HG02885 (cell line): ENCODE measurements around the gene LRRC2.
"Not testable (repeated sequence)": the region's sequence is repeated elsewhere in the genome, so short reads cannot be mapped to it uniquely, and the experiment has no call there.

Source experiments
- ATAC-seq: cut with Tn5 transposase; IDR thresholded peaks from one replicate; pipeline ENCODE4 v1.9.1; 2021; ENCODE audit warnings: mild to moderate bottlenecking; ENCODE audit not compliant: unreplicated experiment, poor library complexity

LRRC2 gene

DNA sequence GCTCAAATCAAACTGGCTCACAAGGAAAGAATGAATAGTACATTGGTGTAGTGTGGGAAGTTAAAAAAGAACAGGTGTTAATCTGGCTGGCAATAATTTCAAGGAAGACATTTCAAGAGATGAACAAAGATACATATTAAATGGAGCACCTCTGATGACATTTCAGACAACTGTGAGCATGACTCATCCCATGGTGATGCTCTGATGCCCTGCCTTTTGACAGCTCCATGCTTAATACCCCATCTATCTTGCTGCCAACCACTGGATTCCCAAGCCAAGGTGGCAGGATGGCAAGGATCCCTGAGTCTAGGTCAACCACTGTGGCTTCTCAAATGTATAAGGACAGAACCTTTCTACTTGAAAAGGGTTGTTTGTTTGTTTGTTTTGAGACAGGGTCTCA lies 29.3 kb downstream of the LRRC2 start:
- no peak for ATAC-seq

DNA sequence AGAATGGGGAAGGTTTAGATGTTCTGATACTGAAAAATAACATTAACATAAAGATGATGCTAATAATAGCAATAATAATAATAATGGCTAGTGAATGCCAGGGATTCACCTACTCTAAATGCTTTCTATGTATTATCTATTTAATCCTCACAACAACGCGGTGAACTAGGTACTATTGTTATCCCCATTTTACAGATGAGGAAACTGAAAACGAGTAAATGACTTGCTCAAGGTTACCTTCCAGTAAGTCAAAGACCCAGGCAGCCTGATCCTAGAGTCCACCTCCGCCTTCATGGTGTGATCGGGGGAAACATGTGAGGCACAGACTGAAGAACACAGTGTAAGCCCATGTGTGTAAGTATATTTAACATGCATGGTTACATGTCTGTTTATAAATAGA lies 30.4 kb downstream of the LRRC2 start:
- no peak for ATAC-seq

DNA sequence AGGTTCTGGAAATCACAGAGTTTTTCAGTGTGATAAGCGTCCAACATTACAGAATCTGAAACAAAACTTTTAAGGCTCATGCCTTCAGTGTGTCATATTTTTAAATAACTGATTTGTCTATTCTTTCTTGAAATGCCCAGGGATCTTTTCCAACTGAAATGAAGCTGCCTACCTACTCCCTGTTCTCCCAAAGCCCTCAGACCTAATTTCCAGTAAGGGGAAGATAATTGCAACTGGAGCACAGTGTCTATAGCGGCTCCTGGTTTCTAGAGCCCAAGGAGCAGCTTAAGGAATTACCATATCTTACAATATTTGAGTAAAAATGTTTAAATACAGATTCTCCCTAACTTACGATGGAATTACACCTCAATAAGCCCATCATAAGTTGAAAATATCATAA lies 33.0 kb downstream of the LRRC2 start:
- no peak for ATAC-seq

DNA sequence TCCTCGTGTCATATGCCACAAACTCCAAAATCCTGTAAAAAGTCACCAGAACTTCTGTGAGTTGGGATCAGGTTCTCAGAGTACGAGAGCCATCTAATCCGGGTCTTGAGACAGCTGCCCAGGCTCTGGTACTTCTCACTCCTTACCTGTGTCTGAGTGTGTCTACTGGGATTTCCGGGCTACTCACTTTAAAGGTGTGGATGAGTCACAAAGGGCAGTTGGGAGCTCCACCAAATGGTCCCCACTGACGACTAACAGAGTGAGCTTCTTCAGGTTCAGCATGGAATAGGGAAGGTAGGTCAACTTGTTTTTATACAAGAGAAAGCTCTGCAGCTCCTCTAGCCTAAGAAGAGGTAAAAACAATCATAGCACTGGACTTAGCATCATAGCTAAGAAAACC lies 38.9 kb downstream of the LRRC2 start:
- ATAC-seq, result no peak

DNA sequence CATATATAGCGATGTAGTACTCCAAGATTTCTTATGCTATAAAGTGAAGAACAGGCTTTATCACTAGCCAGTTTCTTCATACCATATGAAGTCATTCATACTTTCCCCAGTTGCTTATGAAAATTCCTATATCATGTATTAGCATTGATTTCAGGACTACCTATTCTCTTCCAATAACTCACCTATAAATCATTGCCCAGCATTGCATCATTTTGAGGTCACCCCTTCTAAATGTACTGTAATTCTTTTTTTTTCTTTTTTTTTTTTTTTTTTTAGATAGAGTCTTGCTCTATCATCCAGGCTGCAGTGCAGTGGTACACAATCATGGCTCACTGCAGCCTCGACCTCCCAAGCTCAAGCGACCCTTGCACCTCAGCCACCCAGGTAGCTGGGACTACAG lies 41.3 kb downstream of the LRRC2 start:
- ATAC-seq, result no peak

DNA sequence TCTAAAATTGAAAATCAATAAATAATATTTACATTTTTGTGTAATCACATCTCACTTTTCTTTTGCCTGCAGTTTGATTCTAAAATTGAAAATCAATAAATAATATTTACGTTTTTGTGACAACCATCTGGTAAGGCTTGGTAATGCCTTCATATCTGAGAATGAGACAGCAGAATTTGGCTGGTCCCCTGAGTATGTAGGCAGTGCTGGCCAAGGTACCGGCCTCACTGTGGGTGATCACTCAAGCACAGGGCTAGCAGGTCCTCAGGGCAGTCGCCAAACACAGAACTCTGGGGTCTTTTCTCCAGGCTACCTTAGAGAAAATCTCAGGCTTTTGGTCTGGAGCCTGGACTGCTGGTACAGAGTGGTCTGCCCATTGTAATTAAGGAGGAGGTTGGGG lies 42.1 kb downstream of the LRRC2 start:
- no peak for ATAC-seq

DNA sequence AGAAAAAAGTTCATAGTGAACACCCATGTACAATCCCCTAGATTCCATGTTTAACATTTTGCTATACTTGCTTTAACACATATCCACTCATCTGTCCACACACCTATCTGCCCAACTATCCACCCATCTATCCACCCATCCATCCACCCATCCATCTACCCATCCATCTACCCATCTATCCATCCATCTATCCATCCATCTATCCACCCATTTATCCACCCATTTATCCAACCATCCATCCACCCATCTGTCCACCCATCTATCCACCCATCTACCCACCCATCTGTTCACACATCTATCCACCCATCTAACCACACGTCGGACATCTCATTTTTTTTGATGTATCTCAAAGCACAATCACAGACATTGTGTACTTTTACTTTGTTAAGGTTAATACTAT lies 42.5 kb downstream of the LRRC2 start:
- ATAC-seq, result no peak

DNA sequence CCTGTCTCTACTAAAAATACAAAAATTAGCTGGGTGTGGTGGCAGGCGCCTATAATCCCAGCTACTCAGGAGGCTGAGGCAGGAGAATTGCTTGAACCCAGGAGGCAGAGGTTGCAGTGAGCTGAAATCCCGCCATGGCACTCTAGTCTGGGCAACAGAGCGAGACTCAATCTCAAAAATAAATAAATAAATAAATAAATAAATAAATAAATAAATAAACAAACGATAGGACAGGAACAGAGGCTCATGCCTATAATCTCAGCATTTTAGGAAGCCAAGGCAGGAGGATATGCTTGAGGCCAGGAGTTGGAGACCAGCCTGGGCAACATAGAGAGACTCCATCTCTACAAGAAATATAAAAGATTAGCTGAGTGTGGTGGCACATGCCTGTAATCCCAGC lies 43.9 kb downstream of the LRRC2 start:
- ATAC-seq, result not testable (repeated sequence)

DNA sequence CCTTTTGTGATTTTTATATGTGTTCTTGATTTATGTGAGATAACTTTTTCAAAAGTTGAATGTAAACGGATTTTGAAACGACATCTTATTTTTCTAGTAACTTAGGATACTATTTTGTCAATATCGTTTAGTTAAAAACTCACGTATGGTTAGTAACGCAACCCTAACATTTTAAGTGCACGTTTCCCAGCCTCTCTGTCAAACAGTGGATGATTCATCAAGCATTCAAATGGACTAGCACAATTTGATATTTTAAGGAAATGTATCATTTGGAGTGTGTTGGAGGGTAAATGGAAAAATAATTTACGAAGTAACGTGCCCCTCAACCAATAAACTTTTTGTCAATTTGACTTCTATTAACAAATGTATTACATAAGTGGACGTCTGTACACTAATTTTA lies 45.0 kb downstream of the LRRC2 start:
- no peak for ATAC-seq

DNA sequence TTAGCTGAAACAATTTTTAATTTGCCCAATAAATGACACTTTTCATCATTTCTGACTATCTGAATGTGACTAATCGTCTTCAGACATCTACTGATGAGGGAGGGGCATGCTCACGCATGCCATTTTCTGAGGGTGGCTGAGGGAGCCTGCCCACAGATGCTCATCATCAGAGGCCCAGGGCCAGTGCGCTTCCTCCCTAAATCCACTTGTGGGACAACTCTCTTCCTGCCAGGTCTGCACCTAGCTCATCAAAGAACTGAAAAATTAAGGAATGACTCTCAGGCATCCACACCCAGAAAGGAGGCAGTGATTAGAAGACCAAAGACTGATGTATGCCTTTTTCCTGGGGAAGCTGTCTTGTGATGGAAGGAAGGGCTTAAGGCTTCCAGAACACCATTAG lies 45.6 kb downstream of the LRRC2 start:
- no peak for ATAC-seq

DNA sequence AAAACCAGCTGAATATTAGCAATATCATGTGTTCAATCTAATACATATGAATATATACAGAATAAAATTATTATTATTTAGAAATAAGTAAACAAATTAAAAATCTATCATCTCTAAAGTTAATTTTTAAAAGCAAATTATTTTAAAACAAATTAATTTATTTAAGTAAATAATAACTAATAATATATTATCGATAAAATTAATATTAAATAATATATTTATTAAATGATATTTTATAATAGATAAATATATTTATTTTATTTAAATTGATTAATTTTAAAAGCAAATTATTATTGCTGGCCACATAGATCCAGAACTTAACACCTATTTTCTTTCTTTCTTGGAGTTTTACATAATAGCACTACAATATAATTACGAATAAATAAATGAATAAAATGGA lies 46.1 kb downstream of the LRRC2 start:
- no peak for ATAC-seq

DNA sequence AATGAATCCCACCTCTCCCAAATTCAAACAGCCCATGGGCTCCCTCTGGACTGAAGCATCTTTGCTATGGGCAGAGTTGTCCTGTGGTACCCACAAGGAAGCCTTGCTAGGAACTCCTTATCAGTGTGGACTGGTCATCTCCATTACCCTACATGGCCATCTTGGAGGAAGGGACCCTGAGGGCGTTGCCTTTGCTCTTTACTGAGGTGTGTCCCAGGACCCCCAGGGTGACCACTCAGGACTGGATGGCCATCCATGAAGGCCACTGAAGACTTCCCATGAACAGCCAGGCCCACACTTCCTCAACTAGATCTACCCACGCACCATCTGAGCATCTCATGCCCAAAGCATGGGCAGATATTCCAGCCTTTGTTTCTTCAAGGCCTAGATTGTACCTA lies 48.3 kb downstream of the LRRC2 start:
- no peak for ATAC-seq

DNA sequence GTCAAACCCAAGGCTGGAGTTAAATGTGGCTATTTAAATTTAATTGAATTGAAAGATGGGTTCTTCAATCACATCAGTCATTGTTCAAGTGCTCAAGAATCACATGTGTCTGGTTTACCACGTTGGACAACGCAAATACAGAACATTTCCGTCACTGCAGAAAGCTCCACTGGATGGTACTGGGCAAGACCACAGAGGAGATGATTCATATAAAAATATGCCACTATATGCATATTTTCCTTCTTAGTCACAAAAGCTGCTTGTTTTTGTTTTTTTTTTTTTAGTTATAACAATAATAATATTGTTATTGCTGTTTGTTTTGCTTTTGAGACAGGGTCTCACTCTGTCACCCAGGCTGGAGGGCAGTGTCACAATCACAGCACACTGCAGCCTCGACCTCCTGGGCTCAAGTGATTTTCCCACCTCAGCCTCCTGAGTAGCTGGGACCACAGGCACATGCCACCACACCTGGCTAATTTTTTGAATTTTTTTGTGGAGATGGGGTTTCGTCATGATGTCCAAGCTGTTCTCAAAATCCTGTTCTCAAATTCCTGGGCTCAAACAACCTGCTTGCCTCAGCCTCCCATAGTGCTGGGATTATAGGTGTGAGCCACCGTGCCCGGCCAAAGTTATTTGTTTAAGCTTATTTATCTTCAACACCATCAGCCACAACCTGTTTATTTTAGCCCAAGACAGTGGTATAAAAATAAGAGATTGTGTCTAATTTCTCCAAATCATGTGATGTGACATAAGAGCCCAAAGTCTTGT lies 48.9 kb downstream of the LRRC2 start:
- no peak for ATAC-seq

DNA sequence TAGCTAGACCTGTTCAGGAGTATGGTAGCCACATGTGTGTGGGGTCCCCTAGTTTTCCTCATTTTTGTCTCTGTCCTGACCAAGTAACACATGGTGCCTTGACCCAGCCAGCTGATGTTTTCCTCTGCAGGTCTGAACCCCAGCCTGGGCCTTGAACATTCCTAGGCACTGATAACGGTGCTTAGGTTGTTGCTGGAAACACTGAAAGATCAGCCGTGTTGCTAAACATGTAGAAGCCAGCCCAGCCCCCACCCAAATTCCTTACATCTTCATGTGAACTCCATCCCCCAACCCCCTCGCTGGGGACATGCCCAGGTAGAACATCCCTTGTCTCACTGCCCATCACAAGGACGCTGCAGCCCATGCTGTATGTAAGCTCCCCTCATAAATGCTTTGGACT lies 49.6 kb downstream of the LRRC2 start:
- ATAC-seq, result no peak

DNA sequence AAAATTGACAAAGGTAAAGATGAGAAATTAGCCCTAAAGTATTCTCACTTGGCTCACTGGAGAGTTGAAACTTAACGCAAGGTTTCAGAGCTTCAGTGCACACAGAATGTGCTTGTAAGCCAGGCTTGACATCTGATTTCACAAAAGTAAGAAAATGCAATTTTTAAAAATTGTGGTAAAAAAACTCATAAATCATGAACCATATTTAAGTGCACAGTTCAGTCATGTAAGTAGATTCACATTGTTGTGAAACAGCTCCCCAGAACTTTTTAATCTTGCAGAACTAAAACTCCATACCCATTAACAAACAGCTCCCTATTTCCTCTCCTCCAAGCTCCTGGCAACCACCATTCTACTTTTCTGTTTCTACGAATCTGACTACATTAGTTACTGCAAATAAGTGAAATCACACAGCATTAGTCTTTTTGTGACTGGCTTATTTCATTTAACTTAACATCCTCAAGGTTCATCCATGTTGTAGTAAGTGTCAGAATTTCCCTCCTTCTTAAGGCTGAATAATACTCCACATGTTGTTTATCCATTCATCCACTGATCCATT lies 53.8 kb downstream of the LRRC2 start:
- no peak for ATAC-seq

DNA sequence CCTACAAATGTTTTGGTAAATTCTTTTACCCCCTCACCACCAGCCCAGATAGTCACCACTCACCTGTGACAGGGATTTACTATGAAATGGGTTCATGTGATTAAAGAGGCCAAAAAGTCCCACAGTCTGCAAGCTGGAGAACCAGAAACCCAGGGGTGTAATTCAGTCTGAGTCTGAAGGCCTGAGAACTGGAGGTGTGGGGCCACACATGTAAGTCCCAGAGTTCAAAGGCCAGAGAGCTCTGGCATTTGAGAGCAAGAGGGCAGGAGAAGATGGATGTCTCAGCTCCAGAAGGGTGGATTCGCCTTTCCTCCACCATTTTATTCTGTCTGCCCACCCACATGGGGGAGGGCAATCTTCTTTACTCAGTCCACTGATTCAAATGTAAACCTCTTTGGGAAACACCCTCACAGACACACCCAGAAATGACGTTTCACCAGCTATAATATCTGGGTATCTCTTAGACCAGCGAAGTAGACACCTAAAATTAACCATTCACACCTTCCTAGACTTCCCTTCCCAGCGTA lies 56.4 kb downstream of the LRRC2 start:
- ATAC-seq, result no peak

DNA sequence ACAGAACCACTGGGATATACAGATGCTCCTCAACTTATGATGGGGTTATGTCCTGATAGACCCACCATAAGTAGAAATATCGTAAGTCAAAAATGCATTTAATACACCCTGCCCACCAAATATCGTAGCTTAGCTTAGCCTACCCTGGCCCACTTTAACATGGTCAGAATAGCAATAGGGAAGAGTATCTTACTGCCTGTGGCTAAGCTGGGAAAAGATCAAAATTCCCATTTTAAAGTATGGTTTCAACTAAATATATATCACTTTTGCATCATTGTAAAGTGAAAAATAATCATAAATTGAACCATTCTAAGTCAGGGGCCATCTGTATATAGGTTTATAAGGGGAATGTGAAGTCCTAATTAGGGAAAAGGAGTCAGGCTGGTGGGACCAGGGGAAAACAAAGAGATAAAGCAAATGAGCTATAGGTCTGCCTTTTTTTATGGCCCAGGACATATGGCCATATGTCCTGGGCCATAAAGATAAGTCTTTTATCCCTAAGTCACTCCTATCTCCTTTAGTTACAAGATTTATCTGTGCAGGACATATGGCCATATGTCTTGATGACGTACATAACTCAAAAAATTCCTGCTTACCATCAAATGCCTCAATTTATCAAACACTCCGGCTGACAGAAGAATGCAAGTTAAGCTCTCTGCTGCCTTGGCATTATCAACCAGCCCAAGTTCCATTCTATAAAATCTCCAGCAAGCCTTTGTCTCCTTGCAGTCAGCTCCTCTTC lies 57.1 kb downstream of the LRRC2 start:
- ATAC-seq, result no peak

DNA sequence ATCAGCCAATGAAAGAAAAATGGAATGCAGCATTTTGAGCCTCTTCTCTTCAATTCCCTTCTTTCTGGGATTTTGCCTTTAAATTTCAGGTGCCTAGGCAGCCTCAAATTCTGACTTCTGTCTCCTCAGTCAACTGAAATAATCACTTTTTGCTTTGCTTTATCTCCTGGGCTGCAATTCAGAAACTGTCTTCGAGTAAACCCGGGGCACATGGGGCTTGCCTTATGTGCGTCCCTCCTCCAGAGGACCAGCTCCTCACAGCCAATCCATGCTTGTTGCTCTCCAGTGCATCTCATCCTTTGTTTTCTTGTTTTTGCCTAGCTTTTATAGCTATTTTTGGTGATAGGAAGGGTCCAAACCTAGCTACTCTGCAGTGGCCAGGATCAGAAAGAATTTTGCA lies 59.6 kb downstream of the LRRC2 start:
- no peak for ATAC-seq

DNA sequence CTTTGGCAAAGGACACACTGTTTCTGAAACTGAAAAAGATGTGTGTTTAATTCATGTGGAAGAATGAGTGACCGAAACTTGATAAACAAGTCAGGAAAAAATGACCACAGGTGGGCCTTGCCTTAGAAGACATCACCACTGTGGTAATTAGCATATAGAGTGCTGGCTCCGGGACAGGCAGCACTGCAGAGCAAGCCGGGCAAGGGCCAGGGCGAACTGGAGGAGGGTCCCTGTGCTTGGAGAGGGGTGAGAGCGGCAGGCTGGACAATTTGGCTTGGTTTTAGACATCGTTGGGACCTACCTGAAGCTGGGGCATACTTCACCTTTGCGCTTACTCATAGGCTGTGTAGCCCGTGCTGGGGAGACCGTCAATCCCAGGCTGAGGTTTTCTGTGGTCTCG lies 60.1 kb downstream of the LRRC2 start:
- no peak for ATAC-seq

DNA sequence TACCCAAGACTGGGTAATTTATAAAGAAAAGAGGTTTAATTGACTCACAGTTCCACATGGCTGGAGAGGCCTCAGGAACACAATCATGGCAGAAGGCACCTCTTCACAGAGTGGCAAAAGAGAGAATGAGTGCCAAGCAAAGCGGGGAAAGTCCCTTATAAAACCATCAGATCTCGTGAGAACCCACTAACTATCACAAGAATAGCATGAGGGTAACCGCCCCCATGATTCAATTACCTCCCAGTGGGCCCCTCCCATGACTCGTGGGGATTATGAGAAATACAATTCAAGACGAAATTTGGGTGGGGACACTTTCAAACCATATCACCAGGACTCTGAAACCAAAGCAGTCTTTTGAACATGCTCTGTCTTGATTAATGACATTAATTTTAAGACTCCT lies 61.3 kb downstream of the LRRC2 start:
- no peak for ATAC-seq

DNA sequence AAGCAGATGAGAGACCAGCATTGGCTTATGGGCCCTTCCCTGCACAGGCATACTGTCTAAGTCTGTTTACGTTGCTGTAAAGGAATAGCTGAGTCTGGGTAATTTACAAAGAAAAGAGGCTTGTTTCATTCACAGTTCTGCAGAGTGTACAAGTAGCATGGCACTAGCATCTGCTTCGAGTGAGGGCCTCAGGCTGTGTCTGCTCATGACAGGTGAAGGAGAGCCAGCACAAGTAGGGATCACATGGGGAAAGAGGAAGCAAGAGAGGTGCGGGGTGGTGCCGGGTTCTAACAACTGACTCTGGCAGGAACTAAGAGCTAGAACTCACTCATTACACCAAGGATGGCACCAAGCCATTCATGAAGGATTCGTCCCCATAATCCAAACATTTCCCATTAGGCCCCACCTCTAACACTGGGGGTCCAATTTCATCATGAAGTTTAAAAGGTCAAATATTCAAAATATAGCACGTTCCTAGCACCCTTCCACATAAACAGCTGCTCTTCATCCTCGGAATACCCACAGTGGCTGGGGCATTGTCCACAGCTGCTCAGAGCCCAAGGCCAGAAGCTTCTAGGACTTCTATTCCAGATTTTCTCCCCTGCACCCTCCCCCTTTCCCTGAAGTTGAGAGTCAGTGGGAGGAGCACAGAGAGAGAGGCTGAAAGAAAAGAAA lies 62.8 kb downstream of the LRRC2 start:
- ATAC-seq, result no peak
